ENCODE measurements around the gene YKT6. TPM values are rescaled to one million over a fixed set of nuclear protein-coding genes. Genes with fewer than 3 reads are reported as not detected.
"Not testable (repeated sequence)": the region's sequence is repeated elsewhere in the genome, so short reads cannot be mapped to it uniquely, and the experiment has no call there.

The YKT6 gene
- total and polyA plus RNA-seq, 5 experiments from 2014 or later: 31.6 to 66.7 (median 37.0) TPM

- no peak within 1 kb of the TSS for H3K4me3 Mint-ChIP-seq
Measured at GRCh38 chr7:44189286-44189992, 11.3 kb upstream of the YKT6 start, which contains the start of gene GCK. TSS of gene GCK (minus strand) at chr7:44189439. CDS start at chr7:44188953, 486 bp downstream.

GRCh38 chr7:44189993-44190872, 10.5 kb upstream of the YKT6 start:
- H3K27me3 Mint-ChIP-seq: peaks cover 0 to 6% (median 5%) of the 10 kb centered on the region in 5 donors
- POLR2A ChIA-PET: no interaction called here
- H3K9me3 Mint-ChIP-seq: no peaks in the 10 kb centered on the region
- no peak overlapping the region for H3K4me3 Mint-ChIP-seq
- H3K36me3 Mint-ChIP-seq: no peaks in the 10 kb centered on the region
- no peak overlapping the region for H3K27ac Mint-ChIP-seq
- H3K4me1 Mint-ChIP-seq: no peaks in the 10 kb centered on the region
- DNase-seq: no peak
- ATAC-seq: no peak

More at GRCh38 chr7:44189286-44189992, 11.3 kb upstream of the YKT6 start, which contains the start of gene GCK:
- Mint-ChIP-seq H3K4me1 (no peaks in the 10 kb centered on the region), H3K9me3 (no peaks in the 10 kb centered on the region), H3K27me3 (peaks cover 0 to 8% (median 5%) of the 10 kb centered on the region in 5 donors), H3K27ac (peak within 1 kb of the TSS in 2 of 10 donors; percentile 15 to 53), H3K36me3 (no peaks in the 10 kb centered on the region)
- ATAC-seq: no peak
- POLR2A ChIA-PET: no interaction called here
- no peak for DNase-seq

- peak overlapping the region in 1 of 10 donors; percentile 61 for H3K27ac Mint-ChIP-seq
- no peaks in the 10 kb centered on the region for H3K9me3 Mint-ChIP-seq
- peaks cover 0 to 6% (median 5%) of the 10 kb centered on the region in 5 donors for H3K27me3 Mint-ChIP-seq
- no peak overlapping the region for H3K4me3 Mint-ChIP-seq
- POLR2A ChIA-PET: no interaction called here
- no peaks in the 10 kb centered on the region for H3K36me3 Mint-ChIP-seq
- no peak for DNase-seq
- H3K4me1 Mint-ChIP-seq: peaks cover 0 to 2% (median 0%) of the 10 kb centered on the region in 4 donors
- ATAC-seq: no peak
Measured at GRCh38 chr7:44191171-44191570, 9.6 kb upstream of the YKT6 start.

- H3K9me3 Mint-ChIP-seq: no peaks in the 10 kb centered on the region
- peak overlapping the region in 1 of 10 donors; percentile 63 for H3K27ac Mint-ChIP-seq
- H3K36me3 Mint-ChIP-seq: no peaks in the 10 kb centered on the region
- peaks cover 0 to 5% (median 0%) of the 10 kb centered on the region in 4 donors for H3K4me1 Mint-ChIP-seq
- DNase-seq (no peak), ATAC-seq (no peak)
- POLR2A ChIA-PET: no interaction called here
- no peak overlapping the region for H3K4me3 Mint-ChIP-seq
- H3K27me3 Mint-ChIP-seq: peaks cover 0 to 12% (median 5%) of the 10 kb centered on the region in 5 donors
Measured at GRCh38 chr7:44193011-44193802, 7.6 kb upstream of the YKT6 start.

- H3K9me3 Mint-ChIP-seq: no peaks in the 10 kb centered on the region
- DNase-seq (no peak), ATAC-seq (no peak)
- peaks cover 0 to 12% (median 5%) of the 10 kb centered on the region in 5 donors for H3K27me3 Mint-ChIP-seq
- POLR2A ChIA-PET: no interaction called here
- no peak overlapping the region for H3K4me3 Mint-ChIP-seq
- H3K36me3 Mint-ChIP-seq: no peaks in the 10 kb centered on the region
- peak overlapping the region in 1 of 10 donors; percentile 16 for H3K27ac Mint-ChIP-seq
- peaks cover 0 to 5% (median 0%) of the 10 kb centered on the region in 4 donors for H3K4me1 Mint-ChIP-seq
Measured at GRCh38 chr7:44194069-44194468, 6.7 kb upstream of the YKT6 start.

- Mint-ChIP-seq H3K4me3 (no peak overlapping the region), H3K9me3 (no peaks in the 10 kb centered on the region), H3K27ac (no peak overlapping the region), H3K4me1 (peaks cover 0 to 5% (median 0%) of the 10 kb centered on the region in 4 donors), H3K27me3 (peaks cover 0 to 12% (median 5%) of the 10 kb centered on the region in 5 donors), H3K36me3 (no peaks in the 10 kb centered on the region)
- POLR2A ChIA-PET: no interaction called here
- DNase-seq: no peak
- ATAC-seq: no peak
Measured at GRCh38 chr7:44194562-44195145, 6.1 kb upstream of the YKT6 start.

- Mint-ChIP-seq H3K4me1 (peaks cover 0 to 8% (median 1%) of the 10 kb centered on the region in 4 donors), H3K27me3 (peaks cover 0 to 11% (median 5%) of the 10 kb centered on the region in 5 donors), H3K36me3 (no peaks in the 10 kb centered on the region), H3K27ac (peak overlapping the region in 1 of 10 donors; percentile 46), H3K4me3 (no peak overlapping the region), H3K9me3 (no peaks in the 10 kb centered on the region)
- POLR2A ChIA-PET: interaction anchor here (0.6 to 0.7 kb wide), 2 partner anchors 10 to 142 kb away, joined by 3 read pairs; no protein-coding TSS in a partner anchor
- ATAC-seq (no peak), DNase-seq (no peak)
Measured at GRCh38 chr7:44195889-44196288, 4.9 kb upstream of the YKT6 start.

GRCh38 chr7:44196450-44196872, 4.3 kb upstream of the YKT6 start:
- peak overlapping the region in 1 of 10 donors; percentile 2 for H3K4me3 Mint-ChIP-seq
- H3K4me1 Mint-ChIP-seq: peaks cover 1 to 11% (median 3%) of the 10 kb centered on the region in 4 donors
- POLR2A ChIA-PET: no interaction called here
- H3K27me3 Mint-ChIP-seq: peaks cover 0 to 9% (median 5%) of the 10 kb centered on the region in 5 donors
- ATAC-seq (no peak), DNase-seq (peak in 4 of 10 donors; percentile 28 to 44 (median 34))
- no peaks in the 10 kb centered on the region for H3K9me3 Mint-ChIP-seq
- H3K36me3 Mint-ChIP-seq: no peaks in the 10 kb centered on the region
- peak overlapping the region in 1 of 10 donors; percentile 21 for H3K27ac Mint-ChIP-seq

- DNase-seq: no peak
- POLR2A ChIA-PET: interaction anchor here (0.7 kb wide), 1 partner anchor 122 kb away, joined by 3 read pairs; no protein-coding TSS in a partner anchor
- H3K4me3 Mint-ChIP-seq: no peak overlapping the region
- no peaks in the 10 kb centered on the region for H3K36me3 Mint-ChIP-seq
- peaks cover 6 to 21% (median 12%) of the 10 kb centered on the region in 4 donors for H3K4me1 Mint-ChIP-seq
- peaks cover 0 to 7% (median 3%) of the 10 kb centered on the region in 5 donors for H3K27me3 Mint-ChIP-seq
- H3K9me3 Mint-ChIP-seq: no peaks in the 10 kb centered on the region
- H3K27ac Mint-ChIP-seq: no peak overlapping the region
- no peak for ATAC-seq
Measured at GRCh38 chr7:44197474-44197873, 3.3 kb upstream of the YKT6 start.

- H3K36me3 Mint-ChIP-seq: peaks cover 0 to 13% (median under 1%) of the 10 kb centered on the region in 3 donors
- ATAC-seq, DNase-seq, H3K27me3 Mint-ChIP-seq, H3K9me3 Mint-ChIP-seq: not testable (repeated sequence)
- peaks cover 20 to 38% (median 28%) of the 10 kb centered on the region in 4 donors for H3K4me1 Mint-ChIP-seq
- H3K27ac Mint-ChIP-seq: peak overlapping the region in 1 of 10 donors; percentile 60
- peak overlapping the region in 7 of 10 donors; percentile 8 to 78 (median 53) for H3K4me3 Mint-ChIP-seq
- POLR2A ChIA-PET: interaction anchor here (0.8 to 1.8 kb wide), 7 partner anchors 13 to 290 kb away, joined by 3 to 11 read pairs (median 4); partner anchors contain the start of genes DBNL and NUDCD3
Measured at GRCh38 chr7:44200163-44200562, 615 bp upstream of the YKT6 start.

- POLR2A ChIA-PET: interaction anchor here (0.7 to 1.8 kb wide), 6 partner anchors 11 to 380 kb away, joined by 3 to 11 read pairs (median 4); partner anchors contain the start of genes DBNL and TMED4
- Mint-ChIP-seq H3K4me1 (peaks cover 24 to 33% (median 28%) of the 10 kb centered on the region in 4 donors), H3K36me3 (peaks cover 0 to 28% (median 6%) of the 10 kb centered on the region in 3 donors), H3K4me3 (peak overlapping the region; percentile 78 to 92 (median 84)), H3K27ac (peak overlapping the region; percentile 23 to 91 (median 49)), H3K27me3 (peaks cover 0 to 5% (median 0%) of the 10 kb centered on the region in 5 donors), H3K9me3 (no peaks in the 10 kb centered on the region)
- DNase-seq: no peak
- no peak for ATAC-seq
Measured at GRCh38 chr7:44201813-44202212, 1.0 kb downstream of the YKT6 start.
